AG10803 (cell line): Measurements from ENCODE around the gene MCUB.
"Not testable (repeated sequence)": the region's sequence is repeated elsewhere in the genome, so short reads cannot be mapped to it uniquely, and the experiment has no call there.

Experiments
- DNase-seq: peaks from one replicate; pipeline ENCODE4 v3.0.0; 2010; ENCODE audit warnings: low read depth
- H3K4me3 ChIP-seq: 2 replicates; pipeline ENCODE4 v1.5.1; 2011; ENCODE audit warnings: mild to moderate bottlenecking, low read length, control low read depth
- TF ChIP-seq, protein P1 (sequence below): conservative IDR thresholded peaks from 2 replicates; pipeline ENCODE4 v1.5.1; 2011; ENCODE audit warnings: mild to moderate bottlenecking, low read length, control low read depth, inconsistent platforms

MCUB gene

DNA sequence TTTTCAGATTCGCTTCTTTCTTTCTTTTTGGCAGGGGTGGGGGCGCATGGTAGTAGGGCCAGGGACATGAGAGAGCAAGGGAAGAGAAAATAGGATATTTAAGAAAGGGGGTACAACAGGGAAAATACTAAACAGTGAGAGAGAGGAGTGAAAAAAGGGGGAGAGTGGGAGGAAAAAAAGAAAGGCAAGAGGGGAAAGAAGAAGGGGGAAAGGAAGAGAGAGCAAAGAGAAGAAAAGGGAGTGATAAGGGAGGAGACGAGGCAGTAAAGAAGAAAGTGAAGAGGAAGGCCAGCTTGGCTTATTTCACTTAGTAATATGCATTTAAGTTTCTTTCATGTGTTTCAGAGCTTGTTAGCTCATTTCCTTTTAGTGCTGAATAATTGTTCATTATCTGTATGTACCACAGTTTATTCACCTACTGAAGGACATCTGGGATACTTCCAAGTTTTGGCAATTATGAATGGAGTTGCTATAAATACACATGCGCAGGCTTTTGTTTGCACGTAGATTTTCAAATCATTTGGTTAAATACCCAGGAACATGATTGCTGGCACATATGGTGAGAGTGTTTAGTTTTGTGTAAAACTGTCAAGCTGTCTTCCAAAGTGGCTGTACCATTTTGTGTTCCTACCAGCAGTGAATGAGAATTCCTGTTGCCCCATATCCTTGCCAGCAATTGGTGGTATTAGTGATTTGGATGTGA, 105.9 kb downstream of the MCUB start:
- no peak overlapping the region for H3K4me3 ChIP-seq
- TF ChIP-seq, protein P1, sequence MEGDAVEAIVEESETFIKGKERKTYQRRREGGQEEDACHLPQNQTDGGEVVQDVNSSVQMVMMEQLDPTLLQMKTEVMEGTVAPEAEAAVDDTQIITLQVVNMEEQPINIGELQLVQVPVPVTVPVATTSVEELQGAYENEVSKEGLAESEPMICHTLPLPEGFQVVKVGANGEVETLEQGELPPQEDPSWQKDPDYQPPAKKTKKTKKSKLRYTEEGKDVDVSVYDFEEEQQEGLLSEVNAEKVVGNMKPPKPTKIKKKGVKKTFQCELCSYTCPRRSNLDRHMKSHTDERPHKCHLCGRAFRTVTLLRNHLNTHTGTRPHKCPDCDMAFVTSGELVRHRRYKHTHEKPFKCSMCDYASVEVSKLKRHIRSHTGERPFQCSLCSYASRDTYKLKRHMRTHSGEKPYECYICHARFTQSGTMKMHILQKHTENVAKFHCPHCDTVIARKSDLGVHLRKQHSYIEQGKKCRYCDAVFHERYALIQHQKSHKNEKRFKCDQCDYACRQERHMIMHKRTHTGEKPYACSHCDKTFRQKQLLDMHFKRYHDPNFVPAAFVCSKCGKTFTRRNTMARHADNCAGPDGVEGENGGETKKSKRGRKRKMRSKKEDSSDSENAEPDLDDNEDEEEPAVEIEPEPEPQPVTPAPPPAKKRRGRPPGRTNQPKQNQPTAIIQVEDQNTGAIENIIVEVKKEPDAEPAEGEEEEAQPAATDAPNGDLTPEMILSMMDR: no peak
- DNase-seq: no peak

DNA sequence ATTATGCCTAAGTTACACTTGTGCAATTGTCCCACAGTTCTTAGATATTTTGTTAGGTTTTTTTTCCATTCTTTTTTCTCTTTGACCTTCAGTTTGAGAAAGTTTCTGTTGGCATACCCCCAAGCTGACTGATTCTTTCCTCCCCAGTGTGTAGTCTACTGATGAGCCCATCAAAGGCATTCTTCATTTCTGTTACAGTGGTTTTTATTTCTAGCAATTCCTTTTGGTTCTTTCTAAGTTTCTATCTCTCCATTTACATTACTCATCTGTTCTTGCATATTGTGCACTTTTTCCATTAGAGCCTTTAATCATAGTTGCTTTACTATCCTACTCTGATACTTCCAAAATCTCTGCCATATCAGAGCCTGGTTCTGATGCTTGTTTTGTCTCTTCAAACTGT, 111.3 kb downstream of the MCUB start:
- TF ChIP-seq, protein P1: no peak
- no peak overlapping the region for H3K4me3 ChIP-seq
- DNase-seq: no peak

DNA sequence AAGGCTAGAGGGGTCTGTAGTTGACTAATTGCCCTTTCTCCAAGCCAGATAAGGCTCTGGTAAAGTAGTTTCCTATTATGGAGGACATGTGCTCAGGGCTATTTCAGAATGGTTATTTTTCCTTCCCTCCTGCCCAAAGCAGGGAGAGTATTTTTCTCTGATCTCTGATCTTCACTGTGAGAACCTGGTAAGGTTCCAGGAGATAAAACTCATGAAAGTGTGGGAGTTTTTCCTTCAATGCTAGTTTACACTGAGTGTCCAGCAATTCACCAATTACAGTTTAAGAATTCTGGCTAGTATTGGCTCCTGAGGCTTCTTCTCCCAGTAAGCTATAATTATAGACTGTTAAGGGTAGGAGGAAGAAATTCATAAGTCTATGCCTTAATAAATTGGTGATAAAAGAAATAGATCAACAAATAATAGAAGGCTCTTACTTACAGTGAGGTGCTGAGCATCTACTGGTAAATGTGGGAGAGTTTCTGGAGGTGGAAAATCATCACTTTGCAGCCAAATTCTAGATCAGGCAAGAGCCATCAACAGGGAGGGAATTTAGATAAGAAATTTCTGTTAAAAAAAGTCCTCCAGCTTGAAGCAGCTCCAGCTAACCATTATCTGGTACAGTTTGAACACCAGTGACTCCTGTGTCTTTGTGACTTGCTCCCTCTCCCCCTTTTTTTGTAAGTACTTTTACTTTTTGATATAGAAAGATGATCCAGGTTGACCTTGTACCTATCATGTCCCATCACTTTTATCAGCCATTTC, 112.3 kb downstream of the MCUB start:
- no peak overlapping the region for H3K4me3 ChIP-seq
- DNase-seq: no peak
- TF ChIP-seq, protein P1: no peak

DNA sequence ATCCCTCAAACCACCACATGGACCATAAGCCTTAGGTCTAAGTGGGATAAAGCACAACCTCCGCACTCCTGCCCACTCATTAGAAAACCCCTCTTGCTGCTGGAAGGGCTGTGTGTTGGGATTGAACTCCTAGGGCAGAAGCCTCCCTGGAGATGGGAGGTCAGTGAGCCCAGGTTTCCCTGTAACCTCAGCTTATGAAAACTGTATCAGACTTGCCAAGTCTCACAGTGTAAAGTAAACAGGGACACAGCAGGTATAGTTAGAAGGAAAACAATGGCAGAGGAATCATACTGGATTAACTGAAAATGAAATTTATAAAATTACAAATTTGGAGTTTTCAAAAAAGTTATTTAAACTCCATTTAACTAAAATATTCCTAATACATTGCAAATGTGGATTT, 113.3 kb downstream of the MCUB start:
- H3K4me3 ChIP-seq: no peak overlapping the region
- DNase-seq: no peak
- TF ChIP-seq, protein P1: no peak

DNA sequence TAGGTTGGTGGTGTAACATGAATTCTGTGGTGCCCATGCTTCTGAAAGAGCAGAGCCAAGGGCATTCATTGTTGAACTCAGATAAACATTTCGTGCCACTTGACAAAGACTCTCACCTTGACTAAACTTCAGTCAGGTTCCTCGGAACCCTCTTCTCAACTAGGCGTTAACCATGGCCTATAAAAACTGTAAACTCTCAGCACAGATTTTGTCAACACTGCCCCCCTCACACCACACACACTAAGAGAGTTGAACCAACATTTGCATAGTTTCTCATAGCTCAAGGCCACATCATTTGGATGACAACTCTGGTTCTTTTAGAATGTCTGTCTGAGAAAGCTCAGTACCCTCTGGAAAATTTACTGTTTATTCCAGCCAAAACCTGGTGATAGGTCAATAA, 115.1 kb downstream of the MCUB start:
- no peak for DNase-seq
- no peak overlapping the region for H3K4me3 ChIP-seq
- TF ChIP-seq, protein P1: no peak

DNA sequence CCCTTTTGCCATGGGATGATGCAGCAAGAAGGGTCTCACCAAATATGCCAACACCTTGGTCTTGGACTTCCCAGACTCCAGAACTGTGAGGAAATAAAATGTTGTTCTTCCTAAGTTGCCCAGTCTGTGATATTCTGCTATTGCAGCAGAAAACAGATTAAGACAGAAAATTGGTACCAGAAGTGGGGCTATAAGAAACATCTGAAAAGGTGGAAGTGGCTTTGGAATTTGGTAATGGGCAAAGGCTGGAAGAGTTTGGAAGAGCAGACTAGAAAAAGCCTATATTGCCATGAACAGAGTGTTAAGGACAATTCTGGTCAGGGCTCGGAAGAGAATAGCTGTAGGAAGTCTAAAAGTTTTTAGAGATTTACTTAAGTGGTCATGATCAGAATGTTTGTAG, 115.8 kb downstream of the MCUB start:
- TF ChIP-seq, protein P1: no peak
- no peak overlapping the region for H3K4me3 ChIP-seq
- no peak for DNase-seq

DNA sequence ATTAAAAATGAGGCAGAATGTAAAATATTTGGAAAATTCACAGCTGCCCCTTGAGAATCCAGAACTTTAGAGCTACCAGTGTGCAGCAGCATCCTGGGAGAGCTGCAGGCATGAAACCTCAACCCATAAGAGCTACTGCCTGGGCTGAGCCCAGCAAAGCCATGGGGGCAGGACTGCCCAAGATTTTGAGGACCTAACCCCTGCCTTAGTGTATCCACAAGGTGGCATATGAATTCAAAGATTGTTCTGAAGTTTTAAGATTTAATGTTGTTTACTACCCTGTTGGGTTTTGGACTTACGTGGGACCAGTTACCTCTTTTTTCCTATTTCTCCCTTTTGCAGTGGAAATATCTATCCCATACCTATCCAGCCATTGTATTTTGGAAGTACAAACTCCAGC, 116.8 kb downstream of the MCUB start:
- TF ChIP-seq, protein P1: no peak; the same call in 1 of the 2 replicates

DNA sequence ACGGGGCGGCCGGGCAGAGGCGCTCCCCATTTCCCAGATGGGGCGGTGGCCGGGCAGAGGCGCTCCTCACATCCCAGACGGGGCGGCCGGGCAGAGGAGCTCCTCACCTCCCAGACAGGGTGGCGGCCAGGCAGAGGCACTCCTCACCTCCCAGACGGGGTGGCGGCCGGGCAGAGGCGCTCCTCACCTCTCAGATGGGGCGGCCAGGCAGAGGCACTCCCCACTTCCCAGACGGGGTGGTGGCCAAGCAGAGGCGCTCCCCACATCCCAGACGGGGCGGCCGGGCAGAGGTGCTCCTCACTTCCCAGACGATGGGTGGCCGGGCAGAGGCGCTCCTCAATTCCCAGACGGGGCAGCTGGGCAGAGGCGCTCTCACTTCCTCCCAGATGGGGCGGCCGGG, 118.4 kb downstream of the MCUB start:
- DNase-seq, H3K4me3 ChIP-seq: not testable (repeated sequence)

More for the DNA sequence above, 116.8 kb downstream of the MCUB start:
- DNase-seq: no peak
- no peak overlapping the region for H3K4me3 ChIP-seq

DNA sequence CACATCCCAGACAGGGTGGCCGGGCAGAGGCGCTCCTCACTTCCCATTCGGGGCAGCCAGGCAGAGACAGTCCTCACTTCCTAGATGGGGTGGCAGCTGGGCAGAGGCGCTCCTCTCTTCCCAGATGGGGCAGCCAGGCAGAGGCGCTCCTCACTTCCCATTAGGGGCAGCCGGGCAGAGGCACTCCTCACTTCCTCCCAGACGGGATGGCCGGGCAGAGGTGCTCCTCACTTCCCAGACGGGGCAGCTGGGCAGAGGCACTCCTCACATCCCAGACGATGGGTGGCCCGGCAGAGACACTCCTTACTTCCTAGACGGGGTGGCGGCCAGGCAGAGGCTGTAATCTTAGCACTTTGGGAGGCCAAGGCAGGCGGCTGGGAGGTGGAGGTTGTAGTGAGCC, 118.9 kb downstream of the MCUB start:
- not testable (repeated sequence) for H3K4me3 ChIP-seq, DNase-seq
